Neural cell (in vitro differentiated cells): ENCODE measurements around the gene HNRNPA1L2. TPM values are rescaled to one million over a fixed set of nuclear protein-coding genes. Genes with fewer than 3 reads are reported as not detected.
"Not testable (repeated sequence)": the region's sequence is repeated elsewhere in the genome, so short reads cannot be mapped to it uniquely, and the experiment has no call there.

ENCODE experiments used
- H2AFZ ChIP-seq: fragments of 200-600, 300-800 bp; sonication (generic), shearing (Covaris generic); 2 replicates; pipeline ENCODE4 v1.6.0; 2014; ENCODE audit warnings: low read depth, mild to moderate bottlenecking, antibody characterized with exemption, low read length, moderate library complexity
- H3F3A ChIP-seq: fragments of 200-600 bp; shearing (Covaris generic); 2 replicates; pipeline ENCODE4 v1.6.1; 2016; ENCODE audit warnings: mild to moderate bottlenecking, moderate library complexity, mixed read lengths, antibody characterized with exemption, low read length; ENCODE audit not compliant: insufficient read depth, poor library complexity, severe bottlenecking
- H3K27ac ChIP-seq: fragments of 200-600, 300-800 bp; sonication (generic), shearing (Covaris generic); 2 replicates; pipeline ENCODE4 v1.5.1; 2014; ENCODE audit warnings: mild to moderate bottlenecking, low read length, moderate library complexity
- H3K27me3 ChIP-seq: fragments of 300-800, 200-600 bp; sonication (generic), shearing (Covaris generic); 2 replicates; pipeline ENCODE4 v1.6.0; 2014; ENCODE audit warnings: mild to moderate bottlenecking, low read depth, low read length, moderate library complexity; ENCODE audit not compliant: insufficient read depth
- H3K36me3 ChIP-seq: fragments of 300-800, 200-600 bp; sonication (generic), shearing (Covaris generic); 2 replicates; pipeline ENCODE4 v1.5.1; 2014; ENCODE audit warnings: mild to moderate bottlenecking, antibody characterized with exemption, low read length, moderate library complexity; ENCODE audit not compliant: insufficient read depth
- H3K4me2 ChIP-seq: fragments of 300-800, 200-600 bp; sonication (generic), shearing (Covaris generic); 2 replicates; pipeline ENCODE4 v1.6.0; 2014; ENCODE audit warnings: mild to moderate bottlenecking, low read length
- H3K4me3 ChIP-seq: fragments of 300-800, 200-600 bp; sonication (generic), shearing (Covaris generic); 2 replicates; pipeline ENCODE4 v1.5.1; 2014; ENCODE audit warnings: mild to moderate bottlenecking, low read length, moderate library complexity
- H3K79me2 ChIP-seq: fragments of 200-600 bp; shearing (Covaris generic); replicated peaks from 2 replicates; pipeline ENCODE4 v1.6.0; 2014; ENCODE audit warnings: mild to moderate bottlenecking, low read length, moderate library complexity; ENCODE audit not compliant: insufficient read depth
- H3K9ac ChIP-seq: fragments of 300-800, 200-600 bp; sonication (generic), shearing (Covaris generic); 2 replicates; pipeline ENCODE4 v1.6.1; 2016; ENCODE audit warnings: mild to moderate bottlenecking, low read length, mixed read lengths
- H3K9me2 ChIP-seq: fragments of 200-600 bp; shearing (Covaris generic); 2 replicates; pipeline ENCODE4 v1.6.1; 2016; ENCODE audit warnings: mild to moderate bottlenecking, low read length, mixed read lengths; ENCODE audit not compliant: insufficient read depth
- H3K9me3 ChIP-seq: fragments of 200-600, 300-800 bp; sonication (generic), shearing (Covaris generic); 2 replicates; pipeline ENCODE4 v1.6.1; 2016; ENCODE audit warnings: mild to moderate bottlenecking, mixed run types, low read length, moderate library complexity, mixed read lengths
- H4K20me1 ChIP-seq: fragments of 200-600 bp; shearing (Covaris generic); 2 replicates; pipeline ENCODE4 v1.6.1; 2016; ENCODE audit warnings: mild to moderate bottlenecking, mixed run types; ENCODE audit not compliant: insufficient read depth
- CTCF ChIP-seq: fragments of 450-650 bp; IDR thresholded peaks from 2 replicates; pipeline ENCODE4 v1.5.1; 2014; ENCODE audit warnings: antibody characterized with exemption, mild to moderate bottlenecking, moderate library complexity; ENCODE audit not compliant: poor library complexity, severe bottlenecking
- EP300 ChIP-seq: fragments of 450-650 bp; conservative IDR thresholded peaks from 2 replicates; pipeline ENCODE4 v1.6.1; 2014; ENCODE audit warnings: antibody characterized with exemption, mild to moderate bottlenecking, moderate library complexity; ENCODE audit not compliant: poor library complexity, severe bottlenecking
- MXI1 ChIP-seq: fragments of 450-650 bp; conservative IDR thresholded peaks from 2 replicates; pipeline ENCODE4 v1.6.1; 2014; ENCODE audit warnings: antibody characterized with exemption, mild to moderate bottlenecking; ENCODE audit not compliant: poor library complexity, severe bottlenecking
- RAD21 ChIP-seq: fragments of 450-650 bp; conservative IDR thresholded peaks from 2 replicates; pipeline ENCODE4 v1.6.1; 2014; ENCODE audit warnings: antibody characterized with exemption, mild to moderate bottlenecking, moderate library complexity
- REST ChIP-seq: IDR thresholded peaks from 2 replicates; pipeline ENCODE4 v1.6.1; 2012; ENCODE audit warnings: borderline replicate concordance
- SMC3 ChIP-seq: fragments of 450-650 bp; conservative IDR thresholded peaks from 2 replicates; pipeline ENCODE4 v1.6.1; 2014; ENCODE audit warnings: antibody characterized with exemption, mild to moderate bottlenecking, moderate library complexity; ENCODE audit not compliant: poor library complexity
- TAF1 ChIP-seq: IDR thresholded peaks from 2 replicates; pipeline ENCODE4 v1.6.1; 2012; ENCODE audit warnings: low read depth
- polyA plus RNA-seq: library from polyadenylated mRNA; depleted of rRNA; stranded (reverse); fragments of >200 nt; gene quantifications from 2 replicates; pipeline ENCODE4 v1.2.3, GENCODE V29; 2014

HNRNPA1L2 gene
- polyA plus RNA-seq, 1 donor from 2014 or later, result 21.2 TPM

- not testable (repeated sequence) for H3K9me3 ChIP-seq, H2AFZ ChIP-seq, H3K4me3 ChIP-seq, H3K79me2 ChIP-seq, H3K4me2 ChIP-seq, H3K9ac ChIP-seq, H4K20me1 ChIP-seq, H3K36me3 ChIP-seq, H3F3A ChIP-seq, H3K27ac ChIP-seq, H3K27me3 ChIP-seq, H3K9me2 ChIP-seq
Measured at GRCh38 chr13:52631083-52631690, 11.0 kb upstream of the HNRNPA1L2 start.

- Histone ChIP-seq H3K27me3 (no peaks in the 10 kb centered on the region), H3K4me2 (no peak overlapping the region), H3K36me3 (no peaks in the 10 kb centered on the region), H4K20me1 (no peaks in the 10 kb centered on the region), H3K79me2 (no peaks in the 10 kb centered on the region), H3K27ac (no peak overlapping the region), H3K9ac (no peak overlapping the region), H3K9me2 (no peaks in the 10 kb centered on the region), H3K4me3 (no peak overlapping the region), H3K9me3 (no peaks in the 10 kb centered on the region), H2AFZ (no peak overlapping the region), H3F3A (no peaks in the 10 kb centered on the region)
- TF ChIP-seq TAF1, result no peak
- TF ChIP-seq REST, result no peak
- no peak for TF ChIP-seq EP300
- TF ChIP-seq CTCF, result no peak
- TF ChIP-seq RAD21, result no peak
Measured at GRCh38 chr13:52638666-52639328, 3.4 kb upstream of the HNRNPA1L2 start.

- H3K4me3 ChIP-seq, result no peak overlapping the region
- H3K4me2 ChIP-seq, result no peak overlapping the region
- no peak overlapping the region for H3K27ac ChIP-seq
- no peaks in the 10 kb centered on the region for H3K9me3 ChIP-seq
- H4K20me1 ChIP-seq, result no peaks in the 10 kb centered on the region
- no peak overlapping the region for H2AFZ ChIP-seq
- no peaks in the 10 kb centered on the region for H3K79me2 ChIP-seq
- H3K9me2 ChIP-seq, result no peaks in the 10 kb centered on the region
- no peaks in the 10 kb centered on the region for H3F3A ChIP-seq
- no peak overlapping the region for H3K9ac ChIP-seq
- H3K27me3 ChIP-seq, result no peaks in the 10 kb centered on the region
- TF ChIP-seq MXI1 (no peak), REST (no peak), SMC3 (no peak), RAD21 (no peak), EP300 (no peak), CTCF (no peak)
- H3K36me3 ChIP-seq, result no peaks in the 10 kb centered on the region
Measured at GRCh38 chr13:52644108-52644507, 1.9 kb downstream of the HNRNPA1L2 start.
